HG02938 (cell line): Measurements from ENCODE around the gene EPOP.

Experiments used
- ATAC-seq: cut with Tn5 transposase; IDR thresholded peaks from one replicate; pipeline ENCODE4 v1.9.1; 2021; ENCODE audit warnings: mild to moderate bottlenecking, moderate library complexity; ENCODE audit not compliant: unreplicated experiment

The EPOP gene

GRCh38 chr17:38674749-38675615 lies at the start of gene EPOP:
TSS of gene EPOP (minus strand) at chr17:38674957. CDS start at chr17:38674495, 462 bp downstream.
- ATAC-seq, result no peak

- no peak for ATAC-seq
These were observed 47.0 kb upstream of the EPOP start for GRCh38 chr17:38721802-38722201.

GRCh38 chr17:38720941-38721340 lies 46.2 kb upstream of the EPOP start:
- no peak for ATAC-seq

DNA sequence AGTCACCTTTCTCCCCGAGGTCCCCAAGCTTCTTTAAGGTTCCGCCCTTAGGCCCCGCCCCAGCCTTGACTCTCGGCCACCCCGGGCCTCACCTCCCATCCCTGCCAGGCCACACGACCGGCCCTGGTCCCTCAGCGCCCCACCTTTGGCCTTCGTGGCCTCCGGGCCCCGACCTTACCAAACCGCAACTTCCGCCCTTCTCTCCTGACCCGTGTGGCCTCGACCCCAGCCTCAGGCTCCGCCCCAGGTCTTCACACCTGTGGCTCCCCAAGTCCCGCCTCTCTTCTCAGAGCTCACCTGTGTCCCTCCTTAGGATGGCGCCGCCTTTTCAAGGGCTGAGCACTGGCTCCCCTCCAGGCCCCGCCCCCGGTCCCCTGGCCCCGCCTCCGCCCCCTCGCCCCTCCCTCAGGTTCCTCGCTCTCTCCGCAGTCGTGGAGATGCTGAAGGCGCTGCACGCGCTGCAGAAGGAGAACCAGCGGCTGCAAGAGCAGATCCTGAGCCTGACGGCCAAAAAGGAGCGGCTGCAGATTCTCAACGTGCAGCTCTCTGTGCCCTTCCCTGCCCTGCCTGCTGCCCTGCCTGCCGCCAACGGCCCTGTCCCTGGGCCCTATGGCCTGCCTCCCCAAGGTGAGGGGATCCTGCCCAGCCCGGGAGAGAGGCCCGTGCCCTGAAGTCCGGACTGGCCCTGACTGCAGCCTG lies 45.3 kb upstream of the EPOP start:
- no peak for ATAC-seq

- ATAC-seq, result no peak
These were observed 44.7 kb upstream of the EPOP start for GRCh38 chr17:38719289-38719942.

DNA sequence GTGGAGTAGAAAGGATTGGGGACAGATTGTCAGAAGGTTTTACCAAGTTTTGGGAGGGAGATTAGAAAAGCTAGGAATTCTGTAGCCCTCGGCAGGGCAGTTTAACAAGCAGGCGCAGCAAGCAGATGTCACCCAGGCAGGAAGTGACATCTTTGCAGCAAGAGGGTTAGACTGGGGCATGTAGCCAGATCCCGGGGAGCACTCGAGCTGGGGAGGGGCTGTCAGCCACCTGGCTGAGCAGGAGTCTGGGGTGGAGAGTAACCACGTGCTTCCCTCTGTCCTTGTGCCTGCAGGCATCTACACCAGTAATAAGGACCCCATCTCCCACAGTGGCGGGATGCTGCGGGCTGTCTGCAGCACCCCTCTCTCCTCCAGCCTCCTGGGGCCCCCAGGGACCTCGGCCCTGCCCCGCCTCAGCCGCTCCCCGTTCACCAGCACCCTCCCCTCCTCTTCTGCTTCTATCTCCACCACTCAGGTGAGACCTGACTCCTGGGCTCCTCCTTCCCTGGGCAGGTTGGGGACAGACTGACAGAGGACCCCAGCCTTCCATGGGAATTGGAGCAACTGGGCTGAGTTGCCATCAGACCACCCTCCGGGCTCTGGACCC lies 42.5 kb upstream of the EPOP start:
- ATAC-seq, result no peak

DNA sequence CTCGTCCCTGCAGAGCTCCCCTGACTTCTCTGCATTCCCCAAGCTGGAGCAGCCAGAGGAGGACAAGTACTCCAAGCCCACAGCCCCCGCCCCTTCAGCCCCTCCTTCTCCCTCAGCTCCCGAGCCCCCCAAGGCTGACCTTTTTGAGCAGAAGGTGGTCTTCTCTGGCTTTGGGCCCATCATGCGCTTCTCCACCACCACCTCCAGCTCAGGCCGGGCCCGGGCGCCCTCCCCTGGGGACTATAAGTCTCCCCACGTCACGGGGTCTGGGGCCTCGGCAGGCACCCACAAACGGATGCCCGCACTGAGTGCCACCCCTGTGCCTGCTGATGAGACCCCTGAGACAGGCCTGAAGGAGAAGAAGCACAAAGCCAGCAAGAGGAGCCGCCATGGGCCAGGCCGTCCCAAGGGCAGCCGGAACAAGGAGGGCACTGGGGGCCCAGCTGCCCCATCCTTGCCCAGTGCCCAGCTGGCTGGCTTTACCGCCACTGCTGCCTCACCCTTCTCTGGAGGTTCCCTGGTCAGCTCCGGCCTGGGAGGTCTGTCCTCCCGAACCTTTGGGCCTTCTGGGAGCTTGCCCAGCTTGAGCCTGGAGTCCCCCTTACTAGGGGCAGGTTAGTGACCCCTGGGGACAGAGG lies 41.7 kb upstream of the EPOP start:
- no peak for ATAC-seq

- ATAC-seq, result no peak
These were observed 40.6 kb upstream of the EPOP start for GRCh38 chr17:38715216-38715943.

DNA sequence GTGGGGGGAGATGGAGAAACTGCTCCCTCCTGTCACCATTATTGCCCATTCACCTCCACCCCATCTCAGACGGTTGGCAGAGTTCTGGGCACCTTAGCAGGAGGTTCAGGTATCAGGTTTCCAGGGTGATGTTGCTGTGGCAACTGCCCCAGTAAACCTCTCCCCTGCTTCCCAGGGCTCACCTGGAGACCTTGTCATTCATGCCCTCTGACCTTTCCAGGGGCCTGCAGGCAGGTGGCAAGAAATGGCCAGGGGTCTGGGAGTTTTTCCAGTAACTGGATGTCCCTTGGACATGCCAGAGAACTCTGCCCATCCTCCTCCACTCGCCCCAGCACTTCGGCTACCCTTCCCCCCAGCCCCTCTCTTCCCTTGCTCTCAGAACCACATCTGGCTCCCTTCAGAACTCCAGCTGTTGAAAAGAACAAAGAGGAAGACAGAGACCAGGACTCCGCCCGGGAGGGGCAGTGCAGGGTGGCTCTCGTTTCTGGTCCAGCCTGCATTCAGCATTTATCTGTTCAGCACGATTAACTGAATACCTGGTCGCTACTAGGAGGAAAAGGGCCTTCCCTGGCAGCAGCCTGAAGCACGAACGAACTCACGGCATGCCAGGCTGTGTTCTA lies 38.8 kb upstream of the EPOP start:
- no peak for ATAC-seq

DNA sequence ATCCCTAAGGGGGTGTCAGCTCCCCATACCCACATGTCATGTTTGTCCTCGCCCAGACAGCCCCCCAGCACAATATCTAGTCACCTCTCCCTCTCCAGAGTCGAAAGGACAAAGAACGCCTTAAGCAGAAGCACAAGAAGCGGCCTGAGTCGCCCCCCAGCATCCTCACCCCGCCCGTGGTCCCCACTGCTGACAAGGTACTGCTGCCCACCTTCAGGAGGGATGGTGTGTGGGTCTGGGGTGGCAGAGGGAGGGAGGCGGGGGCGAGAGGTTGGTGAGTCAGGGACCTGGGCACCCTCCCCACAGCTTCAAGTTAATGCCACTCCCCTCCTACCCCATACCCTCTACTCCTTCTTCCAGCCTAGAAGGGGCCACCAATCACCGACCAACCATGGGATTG lies 37.8 kb upstream of the EPOP start:
- no peak for ATAC-seq

DNA sequence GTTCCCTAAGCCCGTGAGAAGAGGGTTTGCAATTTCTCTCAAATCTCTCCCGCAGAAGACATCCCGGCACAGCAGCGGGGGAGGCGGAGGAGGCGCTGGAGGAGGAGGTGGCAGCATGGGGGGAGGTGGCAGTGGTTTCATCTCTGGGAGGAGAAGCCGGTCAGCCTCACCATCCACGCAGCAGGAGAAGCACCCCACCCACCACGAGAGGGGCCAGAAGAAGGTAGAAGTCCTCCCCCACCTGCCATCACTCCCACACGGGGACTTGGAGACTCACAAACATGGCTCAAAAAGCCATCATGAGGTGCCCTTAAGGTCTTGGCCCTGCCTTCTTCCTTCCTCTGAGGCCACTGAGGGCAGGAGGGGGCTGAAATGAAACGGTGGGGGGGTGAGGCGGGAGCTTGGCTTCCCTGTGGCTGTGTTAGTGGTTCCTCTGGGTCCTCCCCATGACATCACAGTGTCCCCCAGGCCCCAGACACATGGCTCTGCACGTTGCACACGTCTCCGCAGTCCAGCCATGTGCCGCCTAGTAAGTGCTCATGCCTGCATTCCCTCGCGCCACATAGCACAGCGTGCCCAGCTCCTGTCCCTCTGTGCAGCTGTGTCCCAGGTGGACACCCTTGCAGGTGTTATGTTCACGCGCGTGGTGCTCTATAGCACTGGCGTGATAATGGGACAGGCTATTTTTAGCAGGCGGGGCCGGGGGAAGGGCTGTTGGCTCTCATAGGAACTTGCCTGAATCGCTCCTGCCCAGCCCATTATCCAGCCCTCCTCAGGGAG lies 37.2 kb upstream of the EPOP start:
- no peak for ATAC-seq

GRCh38 chr17:38710985-38711384 lies 36.2 kb upstream of the EPOP start:
- ATAC-seq, result no peak

GRCh38 chr17:38710604-38710962 lies 35.8 kb upstream of the EPOP start:
- ATAC-seq, result no peak

- ATAC-seq, result no peak
These were observed 35.3 kb upstream of the EPOP start for GRCh38 chr17:38709864-38710603.

- no peak for ATAC-seq
These were observed 34.5 kb upstream of the EPOP start for GRCh38 chr17:38709104-38709820.

GRCh38 chr17:38707678-38708351 lies 33.1 kb upstream of the EPOP start:
- ATAC-seq, result no peak
